ENCODE data around the gene ZNF627.
A peak's percentile ranks its signal among the peaks of the same experiment; 100 is the strongest.

The ZNF627 gene

DNA sequence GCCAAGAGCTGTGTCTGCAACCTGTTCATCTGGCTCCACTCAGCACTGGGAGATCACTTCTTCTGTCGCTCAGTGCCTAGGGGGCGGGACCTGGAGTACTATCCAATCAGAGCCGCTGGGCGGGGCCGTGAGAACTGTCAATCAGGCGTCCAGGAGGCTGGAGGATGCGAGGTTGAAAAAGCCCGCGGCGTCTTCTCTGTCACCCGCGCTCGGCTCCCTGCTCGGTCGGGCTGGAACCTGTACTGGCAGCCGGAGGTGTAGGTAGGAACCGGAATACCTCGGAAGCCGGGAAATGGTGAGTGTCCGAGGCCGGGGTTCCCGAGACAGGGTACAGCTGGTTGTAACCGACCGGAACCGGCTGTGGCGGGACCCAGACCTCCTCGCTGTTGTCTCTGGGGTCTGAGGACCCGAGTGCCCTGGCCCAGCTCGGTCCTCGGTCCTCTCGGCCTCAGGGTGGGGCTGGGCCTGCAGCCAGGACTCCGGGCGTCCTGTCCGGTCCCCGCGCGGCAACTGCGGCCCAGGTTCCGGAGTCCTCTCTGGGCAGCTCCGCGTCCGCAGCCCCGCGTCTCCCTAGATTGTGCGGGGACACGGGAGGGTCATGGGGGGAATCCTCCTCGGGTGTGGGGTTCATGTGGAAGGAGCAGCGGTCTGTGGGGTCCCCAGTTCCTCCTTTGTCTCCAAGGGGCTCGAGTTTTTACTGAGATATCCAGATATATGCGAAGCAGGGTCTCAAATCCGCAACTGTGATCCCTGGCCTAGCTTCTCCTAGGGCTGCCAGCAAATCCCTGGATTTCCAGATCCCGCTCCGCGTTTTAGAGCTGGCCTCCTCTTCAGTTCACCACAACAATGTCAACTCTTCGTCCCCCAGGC, 42.6 kb downstream of the ZNF627 start (continued):
- TF ChIP-seq PRDM6 (tag by site-specific recombination; IDR thresholded peaks at IDR 0.05) = no peak
- no peak for TF ChIP-seq ZNF132 (tag by site-specific recombination; IDR thresholded peaks at IDR 0.05; ENCODE audit: borderline replicate concordance)
- TF ChIP-seq ZEB2 (tag by site-specific recombination; IDR thresholded peaks at IDR 0.05) = peak; percentile 78
- TF ChIP-seq, protein P1, sequence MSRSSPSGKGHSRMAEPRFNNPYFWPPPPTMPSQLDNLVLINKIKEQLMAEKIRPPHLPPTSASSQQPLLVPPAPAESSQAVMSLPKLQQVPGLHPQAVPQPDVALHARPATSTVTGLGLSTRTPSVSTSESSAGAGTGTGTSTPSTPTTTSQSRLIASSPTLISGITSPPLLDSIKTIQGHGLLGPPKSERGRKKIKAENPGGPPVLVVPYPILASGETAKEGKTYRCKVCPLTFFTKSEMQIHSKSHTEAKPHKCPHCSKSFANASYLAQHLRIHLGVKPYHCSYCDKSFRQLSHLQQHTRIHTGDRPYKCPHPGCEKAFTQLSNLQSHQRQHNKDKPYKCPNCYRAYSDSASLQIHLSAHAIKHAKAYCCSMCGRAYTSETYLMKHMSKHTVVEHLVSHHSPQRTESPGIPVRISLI (tag by site-specific recombination; IDR thresholded peaks at IDR 0.05) = no peak
- no peak for TF ChIP-seq GLIS2 (tag by site-specific recombination; IDR thresholded peaks at IDR 0.05)
- TF ChIP-seq ZNF610 (tag by site-specific recombination; IDR thresholded peaks at IDR 0.05; ENCODE audit: borderline replicate concordance) = 0 out of 2 replicates have a peak, but pooled peaks have one; percentile 29
- peak; percentile 56; the same call in 1 of the 2 replicates for TF ChIP-seq ZNF837 (tag by site-specific recombination; IDR thresholded peaks at IDR 0.05)
- TF ChIP-seq ZBTB11 (tag by site-specific recombination; conservative IDR thresholded peaks at IDR 0.05; ENCODE audit: low read depth) = peak; percentile 78
- TF ChIP-seq IKZF3 (tag by site-specific recombination; IDR thresholded peaks at IDR 0.05) = peak; percentile 72
- TF ChIP-seq, protein P2, sequence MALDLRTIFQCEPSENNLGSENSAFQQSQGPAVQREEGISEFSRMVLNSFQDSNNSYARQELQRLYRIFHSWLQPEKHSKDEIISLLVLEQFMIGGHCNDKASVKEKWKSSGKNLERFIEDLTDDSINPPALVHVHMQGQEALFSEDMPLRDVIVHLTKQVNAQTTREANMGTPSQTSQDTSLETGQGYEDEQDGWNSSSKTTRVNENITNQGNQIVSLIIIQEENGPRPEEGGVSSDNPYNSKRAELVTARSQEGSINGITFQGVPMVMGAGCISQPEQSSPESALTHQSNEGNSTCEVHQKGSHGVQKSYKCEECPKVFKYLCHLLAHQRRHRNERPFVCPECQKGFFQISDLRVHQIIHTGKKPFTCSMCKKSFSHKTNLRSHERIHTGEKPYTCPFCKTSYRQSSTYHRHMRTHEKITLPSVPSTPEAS (tag by site-specific recombination; IDR thresholded peaks at IDR 0.05) = peak; percentile 54; the same call in 1 of the 2 replicates
- 0 out of 2 replicates have a peak, but pooled peaks have one; percentile 5 for TF ChIP-seq EGR2 (tag by site-specific recombination; IDR thresholded peaks at IDR 0.05; ENCODE audit: low read depth)
- TF ChIP-seq ZNF350 (tag by site-specific recombination; IDR thresholded peaks at IDR 0.05) = 0 out of 2 replicates have a peak, but pooled peaks have one; percentile 31
- TF ChIP-seq ZNF121 (tag by site-specific recombination; IDR thresholded peaks at IDR 0.05) = no peak
- TF ChIP-seq MYNN (tag by site-specific recombination; IDR thresholded peaks at IDR 0.05; ENCODE audit: borderline replicate concordance) = no peak
- TF ChIP-seq ZSCAN16 (tag by site-specific recombination; IDR thresholded peaks at IDR 0.05) = no peak
- TF ChIP-seq HOXA7 (CRISPR knock-in tag; IDR thresholded peaks at IDR 0.05; ENCODE audit: borderline replicate concordance) = no peak
- TF ChIP-seq ZFP41 (tag by site-specific recombination; IDR thresholded peaks at IDR 0.05; ENCODE audit: borderline replicate concordance) = no peak
- TF ChIP-seq ZBTB21 (tag by site-specific recombination; IDR thresholded peaks at IDR 0.05) = no peak
- no peak for TF ChIP-seq ZNF416 (tag by site-specific recombination; IDR thresholded peaks at IDR 0.05)
- 0 out of 2 replicates have a peak, but pooled peaks have one; percentile 54 for TF ChIP-seq ZNF394 (tag by site-specific recombination; IDR thresholded peaks at IDR 0.05; ENCODE audit: borderline replicate concordance)
- TF ChIP-seq, protein P3, sequence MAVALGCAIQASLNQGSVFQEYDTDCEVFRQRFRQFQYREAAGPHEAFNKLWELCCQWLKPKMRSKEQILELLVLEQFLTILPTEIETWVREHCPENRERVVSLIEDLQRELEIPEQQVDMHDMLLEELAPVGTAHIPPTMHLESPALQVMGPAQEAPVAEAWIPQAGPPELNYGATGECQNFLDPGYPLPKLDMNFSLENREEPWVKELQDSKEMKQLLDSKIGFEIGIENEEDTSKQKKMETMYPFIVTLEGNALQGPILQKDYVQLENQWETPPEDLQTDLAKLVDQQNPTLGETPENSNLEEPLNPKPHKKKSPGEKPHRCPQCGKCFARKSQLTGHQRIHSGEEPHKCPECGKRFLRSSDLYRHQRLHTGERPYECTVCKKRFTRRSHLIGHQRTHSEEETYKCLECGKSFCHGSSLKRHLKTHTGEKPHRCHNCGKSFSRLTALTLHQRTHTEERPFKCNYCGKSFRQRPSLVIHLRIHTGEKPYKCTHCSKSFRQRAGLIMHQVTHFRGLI (tag by site-specific recombination; IDR thresholded peaks at IDR 0.05) = peak; percentile 14; the same call in 1 of the 2 replicates
- 0 out of 2 replicates have a peak, but pooled peaks have one; percentile 21 for TF ChIP-seq ZNF843 (tag by site-specific recombination; IDR thresholded peaks at IDR 0.05)
- TF ChIP-seq ZNF530 (tag by site-specific recombination; IDR thresholded peaks at IDR 0.05; ENCODE audit: low read depth) = no peak
- TF ChIP-seq ZNF521 (tag by site-specific recombination; IDR thresholded peaks at IDR 0.05) = no peak
- TF ChIP-seq, protein P4, sequence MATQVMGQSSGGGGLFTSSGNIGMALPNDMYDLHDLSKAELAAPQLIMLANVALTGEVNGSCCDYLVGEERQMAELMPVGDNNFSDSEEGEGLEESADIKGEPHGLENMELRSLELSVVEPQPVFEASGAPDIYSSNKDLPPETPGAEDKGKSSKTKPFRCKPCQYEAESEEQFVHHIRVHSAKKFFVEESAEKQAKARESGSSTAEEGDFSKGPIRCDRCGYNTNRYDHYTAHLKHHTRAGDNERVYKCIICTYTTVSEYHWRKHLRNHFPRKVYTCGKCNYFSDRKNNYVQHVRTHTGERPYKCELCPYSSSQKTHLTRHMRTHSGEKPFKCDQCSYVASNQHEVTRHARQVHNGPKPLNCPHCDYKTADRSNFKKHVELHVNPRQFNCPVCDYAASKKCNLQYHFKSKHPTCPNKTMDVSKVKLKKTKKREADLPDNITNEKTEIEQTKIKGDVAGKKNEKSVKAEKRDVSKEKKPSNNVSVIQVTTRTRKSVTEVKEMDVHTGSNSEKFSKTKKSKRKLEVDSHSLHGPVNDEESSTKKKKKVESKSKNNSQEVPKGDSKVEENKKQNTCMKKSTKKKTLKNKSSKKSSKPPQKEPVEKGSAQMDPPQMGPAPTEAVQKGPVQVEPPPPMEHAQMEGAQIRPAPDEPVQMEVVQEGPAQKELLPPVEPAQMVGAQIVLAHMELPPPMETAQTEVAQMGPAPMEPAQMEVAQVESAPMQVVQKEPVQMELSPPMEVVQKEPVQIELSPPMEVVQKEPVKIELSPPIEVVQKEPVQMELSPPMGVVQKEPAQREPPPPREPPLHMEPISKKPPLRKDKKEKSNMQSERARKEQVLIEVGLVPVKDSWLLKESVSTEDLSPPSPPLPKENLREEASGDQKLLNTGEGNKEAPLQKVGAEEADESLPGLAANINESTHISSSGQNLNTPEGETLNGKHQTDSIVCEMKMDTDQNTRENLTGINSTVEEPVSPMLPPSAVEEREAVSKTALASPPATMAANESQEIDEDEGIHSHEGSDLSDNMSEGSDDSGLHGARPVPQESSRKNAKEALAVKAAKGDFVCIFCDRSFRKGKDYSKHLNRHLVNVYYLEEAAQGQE (tag by site-specific recombination; IDR thresholded peaks at IDR 0.05) = 0 out of 2 replicates have a peak, but pooled peaks have one; percentile 19
- 0 out of 2 replicates have a peak, but pooled peaks have one; percentile 37 for TF ChIP-seq KLF16 (tag by site-specific recombination; IDR thresholded peaks at IDR 0.05)
